ENCODE data around the gene UBE2O. TPM values are rescaled to one million over a fixed set of nuclear protein-coding genes. Genes with fewer than 3 reads are reported as not detected.
"Not testable (repeated sequence)": the region's sequence is repeated elsewhere in the genome, so short reads cannot be mapped to it uniquely, and the experiment has no call there.

The UBE2O gene
- total RNA-seq, 1 experiment from 2014 or later = 24.4 TPM

DNA sequence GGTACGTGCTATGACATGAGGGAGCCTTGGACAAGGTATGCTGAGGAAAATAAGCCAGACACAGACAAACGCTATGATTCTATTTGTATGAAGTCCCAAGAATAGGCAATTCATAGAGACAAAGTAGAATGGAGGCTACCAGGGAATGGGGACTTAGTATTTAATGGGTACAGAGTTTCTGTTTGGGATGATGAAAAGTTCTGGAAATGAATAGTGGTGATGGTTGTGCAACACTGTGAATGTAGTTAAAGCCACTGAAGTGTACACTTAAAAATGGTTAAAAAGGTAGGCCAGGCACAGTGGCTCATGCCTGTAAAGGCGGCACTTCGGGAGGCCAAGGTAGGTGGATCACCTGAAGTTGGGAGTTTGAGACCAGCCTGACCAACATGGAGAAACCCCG lies 102.5 kb downstream of the UBE2O start:
- DNase-seq (ENCODE audit: low spot score) = no peak

DNA sequence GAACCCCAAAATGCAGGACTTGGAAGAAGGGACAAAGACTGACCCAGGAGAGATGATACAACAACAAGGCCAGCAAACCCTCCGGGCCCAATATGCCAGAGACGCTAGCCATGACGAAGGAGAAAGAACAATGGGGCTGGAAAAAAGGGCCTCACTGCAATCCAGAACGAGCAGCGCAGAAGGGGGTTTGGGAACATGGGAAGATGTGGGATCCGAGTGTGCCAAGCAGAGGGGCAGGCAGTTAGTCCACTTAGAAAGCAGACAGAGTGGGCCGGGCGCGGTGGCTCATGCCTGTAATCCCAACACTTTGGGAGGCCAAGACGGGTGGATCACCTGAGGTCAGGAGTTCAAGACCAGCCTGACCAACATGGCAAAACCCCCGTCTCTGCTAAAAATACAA lies 106.0 kb downstream of the UBE2O start:
- not testable (repeated sequence) for DNase-seq (ENCODE audit: low spot score)

DNA sequence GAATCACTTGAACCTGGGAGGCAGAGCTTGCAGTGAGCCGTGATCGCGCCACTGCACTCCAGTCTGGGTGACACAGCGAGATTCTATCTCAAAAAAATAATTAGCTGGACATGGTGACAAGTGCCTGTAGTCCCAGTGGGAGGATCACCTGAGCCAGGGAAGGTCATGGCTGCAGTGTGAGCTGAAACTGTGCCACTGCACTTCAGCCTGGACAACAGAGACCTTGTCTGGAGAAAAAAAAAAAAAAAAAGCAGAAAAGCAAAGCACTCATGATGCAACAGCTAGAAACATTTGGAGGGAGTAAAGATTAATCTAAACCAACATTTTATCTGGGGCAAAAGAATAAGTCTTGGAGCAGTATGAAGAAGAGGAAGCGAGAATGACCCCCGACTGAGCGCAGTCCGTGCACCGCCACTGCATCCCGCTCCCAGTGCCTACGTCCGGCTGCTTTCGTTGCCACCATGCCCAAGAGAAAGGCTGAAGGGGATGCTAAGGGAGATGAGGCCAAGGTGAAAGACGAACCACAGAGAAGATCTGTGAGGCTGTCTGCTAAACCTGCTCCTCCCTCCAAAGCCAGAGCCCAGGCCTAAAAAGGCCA lies 107.5 kb downstream of the UBE2O start:
- no peak for DNase-seq (ENCODE audit: low spot score)

DNA sequence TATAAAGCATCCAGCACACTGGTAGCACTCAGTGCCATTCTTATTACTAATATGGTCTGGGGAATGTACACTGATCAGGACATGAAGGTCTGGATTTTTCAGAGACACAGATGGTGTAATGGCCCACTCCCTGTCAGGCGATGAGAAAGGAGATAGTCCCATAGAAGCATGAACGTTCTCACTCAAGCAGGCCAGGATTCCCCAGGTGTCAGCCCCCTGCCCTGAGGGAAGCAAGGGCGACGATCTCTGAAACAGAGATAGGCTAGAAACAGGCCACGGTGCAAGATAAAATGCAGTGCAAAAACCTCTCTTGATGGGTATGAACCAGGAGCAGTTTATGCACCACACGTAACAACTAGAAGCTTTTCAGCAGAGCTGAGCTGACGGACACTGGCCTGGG lies 109.8 kb downstream of the UBE2O start:
- no peak for DNase-seq (ENCODE audit: low spot score)

DNA sequence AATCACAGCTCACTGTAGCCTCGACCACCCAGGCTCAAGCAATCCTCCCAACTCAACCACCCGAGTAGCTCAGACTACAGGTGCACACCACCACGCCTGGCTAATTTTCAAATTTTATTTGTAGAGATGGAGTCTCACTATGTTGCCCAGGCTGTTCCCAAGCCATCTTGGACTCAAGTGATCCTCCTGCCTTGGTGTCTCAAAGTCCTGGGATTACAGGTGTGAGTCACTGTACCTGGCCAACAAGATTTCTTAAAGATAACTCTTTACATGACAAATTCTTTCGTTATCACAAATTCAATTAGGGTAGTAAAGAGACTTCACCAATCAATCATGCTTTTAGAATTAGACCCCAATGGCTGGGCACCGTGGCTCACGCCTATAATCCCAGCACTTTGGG lies 111.7 kb downstream of the UBE2O start:
- DNase-seq (ENCODE audit: low spot score) = no peak

Other genes with a start within 250 kb of the UBE2O start
- 1.3 and 3.9 TPM in 2 replicates for gene RNF157, start 212.7 kb downstream of the UBE2O start, total RNA-seq (2014; rRNA removed; shearing (Covaris generic))
- gene UBALD2, start 187.8 kb downstream of the UBE2O start, total RNA-seq (2014; rRNA removed; shearing (Covaris generic)) = 63.7 and 72.5 TPM in 2 replicates
- 0.05 and 0.18 TPM in 2 replicates for gene QRICH2, start 144.9 kb downstream of the UBE2O start, total RNA-seq (2014; rRNA removed; shearing (Covaris generic))
- gene PRPSAP1, start 99.2 kb downstream of the UBE2O start, total RNA-seq (2014; rRNA removed; shearing (Covaris generic)) = 31.7 and 35.5 TPM in 2 replicates
- gene SPHK1, start 68.5 kb downstream of the UBE2O start, total RNA-seq (2014; rRNA removed; shearing (Covaris generic)) = 2.7 and 4.4 TPM in 2 replicates
- gene AANAT, start 14.5 kb upstream of the UBE2O start, total RNA-seq (2014; rRNA removed; shearing (Covaris generic)) = not detected in 2 replicates
- 42.0 and 46.5 TPM in 2 replicates for gene RHBDF2, start 48.3 kb upstream of the UBE2O start, total RNA-seq (2014; rRNA removed; shearing (Covaris generic))
- not detected in 2 replicates for gene CYGB, start 84.6 kb upstream of the UBE2O start, total RNA-seq (2014; rRNA removed; shearing (Covaris generic))
- not detected in 2 replicates for gene PRCD, start 86.9 kb upstream of the UBE2O start, total RNA-seq (2014; rRNA removed; shearing (Covaris generic))
- 1.0 and 2.6 TPM in 2 replicates for gene ST6GALNAC2, start 132.7 kb upstream of the UBE2O start, total RNA-seq (2014; rRNA removed; shearing (Covaris generic))
- 5.3 and 9.6 TPM in 2 replicates for gene ST6GALNAC1, start 190.6 kb upstream of the UBE2O start, total RNA-seq (2014; rRNA removed; shearing (Covaris generic))

All from HT-29 (cell line).